ENCODE measurements around the gene PTPRN2.
A peak's percentile ranks its signal among the peaks of the same experiment; 100 is the strongest.

PTPRN2 gene

GRCh38 chr7:158108646-158109293 lies 478.9 kb downstream of the PTPRN2 start:
- Mint-ChIP-seq H3K4me3 (no peak overlapping the region), H3K36me3 (ENCODE audit: insufficient read depth) (no peaks in the 10 kb centered on the region), H3K9me3 (peaks cover 24% of the 10 kb centered on the region), H3K4me1 (no peaks in the 10 kb centered on the region), H3K27ac (ENCODE audit: low read depth) (no peak overlapping the region), H3K27me3 (peaks cover 6% of the 10 kb centered on the region)
- ATAC-seq (replicated peaks; ENCODE audit: extremely low read depth, poor library complexity, severe bottlenecking) (no peak), DNase-seq (ENCODE audit: low spot score in 2 of 2) (no peak)

GRCh38 chr7:158107806-158108205 lies 479.8 kb downstream of the PTPRN2 start:
- H3K9me3 Mint-ChIP-seq, result peaks cover 17% of the 10 kb centered on the region
- peaks cover 6% of the 10 kb centered on the region for H3K27me3 Mint-ChIP-seq
- H3K36me3 Mint-ChIP-seq (ENCODE audit: insufficient read depth), result no peaks in the 10 kb centered on the region
- DNase-seq (ENCODE audit: low spot score in 2 of 2) (no peak), ATAC-seq (replicated peaks; ENCODE audit: extremely low read depth, poor library complexity, severe bottlenecking) (no peak)
- no peak overlapping the region for H3K4me3 Mint-ChIP-seq
- no peak overlapping the region for H3K27ac Mint-ChIP-seq (ENCODE audit: low read depth)
- H3K4me1 Mint-ChIP-seq, result no peaks in the 10 kb centered on the region

GRCh38 chr7:158106272-158106671 lies 481.4 kb downstream of the PTPRN2 start:
- H3K27ac Mint-ChIP-seq (ENCODE audit: low read depth), result no peak overlapping the region
- H3K9me3 Mint-ChIP-seq, result peaks cover 11% of the 10 kb centered on the region
- ATAC-seq (replicated peaks; ENCODE audit: extremely low read depth, poor library complexity, severe bottlenecking), result no peak
- DNase-seq (ENCODE audit: low spot score in 2 of 2), result no peak
- no peaks in the 10 kb centered on the region for H3K36me3 Mint-ChIP-seq (ENCODE audit: insufficient read depth)
- H3K27me3 Mint-ChIP-seq, result no peaks in the 10 kb centered on the region
- H3K4me1 Mint-ChIP-seq, result no peaks in the 10 kb centered on the region
- no peak overlapping the region for H3K4me3 Mint-ChIP-seq

- peaks cover 12% of the 10 kb centered on the region for H3K27me3 Mint-ChIP-seq
- ATAC-seq (replicated peaks; ENCODE audit: extremely low read depth, poor library complexity, severe bottlenecking) (no peak), DNase-seq (ENCODE audit: low spot score in 2 of 2) (no peak)
- no peaks in the 10 kb centered on the region for H3K4me1 Mint-ChIP-seq
- peaks cover 2% of the 10 kb centered on the region for H3K36me3 Mint-ChIP-seq (ENCODE audit: insufficient read depth)
- H3K4me3 Mint-ChIP-seq, result no peak overlapping the region
- H3K27ac Mint-ChIP-seq (ENCODE audit: low read depth), result no peak overlapping the region
- H3K9me3 Mint-ChIP-seq, result peaks cover 12% of the 10 kb centered on the region
Observed at GRCh38 chr7:158103378-158103777, 484.2 kb downstream of the PTPRN2 start.

- H3K9me3 Mint-ChIP-seq, result peaks cover 11% of the 10 kb centered on the region
- H3K4me3 Mint-ChIP-seq, result no peak overlapping the region
Observed at GRCh38 chr7:158102897-158103296, 484.7 kb downstream of the PTPRN2 start.

GRCh38 chr7:158101821-158102450 lies 485.7 kb downstream of the PTPRN2 start:
- Mint-ChIP-seq H3K36me3 (ENCODE audit: insufficient read depth) (peaks cover 2% of the 10 kb centered on the region), H3K4me3 (no peak overlapping the region), H3K27me3 (peaks cover 12% of the 10 kb centered on the region), H3K27ac (ENCODE audit: low read depth) (no peak overlapping the region), H3K9me3 (peaks cover 6% of the 10 kb centered on the region), H3K4me1 (no peaks in the 10 kb centered on the region)
- ATAC-seq (replicated peaks; ENCODE audit: extremely low read depth, poor library complexity, severe bottlenecking) (no peak), DNase-seq (ENCODE audit: low spot score in 2 of 2) (no peak)

More at GRCh38 chr7:158102897-158103296, 484.7 kb downstream of the PTPRN2 start:
- H3K27ac Mint-ChIP-seq (ENCODE audit: low read depth), result no peak overlapping the region
- peaks cover 2% of the 10 kb centered on the region for H3K36me3 Mint-ChIP-seq (ENCODE audit: insufficient read depth)
- peaks cover 12% of the 10 kb centered on the region for H3K27me3 Mint-ChIP-seq
- H3K4me1 Mint-ChIP-seq, result no peaks in the 10 kb centered on the region
- DNase-seq (ENCODE audit: low spot score in 2 of 2), result no peak
- ATAC-seq (replicated peaks; ENCODE audit: extremely low read depth, poor library complexity, severe bottlenecking), result no peak

- H3K36me3 Mint-ChIP-seq (ENCODE audit: insufficient read depth), result peaks cover 2% of the 10 kb centered on the region
- no peaks in the 10 kb centered on the region for H3K4me1 Mint-ChIP-seq
- no peak overlapping the region for H3K27ac Mint-ChIP-seq (ENCODE audit: low read depth)
- peaks cover 12% of the 10 kb centered on the region for H3K27me3 Mint-ChIP-seq
- H3K9me3 Mint-ChIP-seq, result peaks cover 9% of the 10 kb centered on the region
- H3K4me3 Mint-ChIP-seq, result no peak overlapping the region
- no peak for DNase-seq (ENCODE audit: low spot score in 2 of 2)
- no peak for ATAC-seq (replicated peaks; ENCODE audit: extremely low read depth, poor library complexity, severe bottlenecking)
Observed at GRCh38 chr7:158098125-158099030, 489.2 kb downstream of the PTPRN2 start.

GRCh38 chr7:158097453-158098124 lies 490.0 kb downstream of the PTPRN2 start:
- H3K4me1 Mint-ChIP-seq, result no peaks in the 10 kb centered on the region
- H3K27ac Mint-ChIP-seq (ENCODE audit: low read depth), result no peak overlapping the region
- ATAC-seq (replicated peaks; ENCODE audit: extremely low read depth, poor library complexity, severe bottlenecking) (no peak), DNase-seq (ENCODE audit: low spot score in 2 of 2) (no peak)
- peaks cover 12% of the 10 kb centered on the region for H3K27me3 Mint-ChIP-seq
- H3K4me3 Mint-ChIP-seq, result no peak overlapping the region
- peaks cover 13% of the 10 kb centered on the region for H3K9me3 Mint-ChIP-seq
- H3K36me3 Mint-ChIP-seq (ENCODE audit: insufficient read depth), result peaks cover 2% of the 10 kb centered on the region

- Mint-ChIP-seq H3K27ac (ENCODE audit: low read depth) (no peak overlapping the region), H3K4me1 (no peaks in the 10 kb centered on the region), H3K36me3 (ENCODE audit: insufficient read depth) (peaks cover 2% of the 10 kb centered on the region), H3K27me3 (peaks cover 12% of the 10 kb centered on the region), H3K9me3 (peaks cover 13% of the 10 kb centered on the region), H3K4me3 (no peak overlapping the region)
- ATAC-seq (replicated peaks; ENCODE audit: extremely low read depth, poor library complexity, severe bottlenecking) (no peak), DNase-seq (ENCODE audit: low spot score in 2 of 2) (no peak)
Observed at GRCh38 chr7:158097106-158097452, 490.5 kb downstream of the PTPRN2 start.

- peaks cover 2% of the 10 kb centered on the region for H3K36me3 Mint-ChIP-seq (ENCODE audit: insufficient read depth)
- peaks cover 13% of the 10 kb centered on the region for H3K9me3 Mint-ChIP-seq
- H3K27ac Mint-ChIP-seq (ENCODE audit: low read depth), result no peak overlapping the region
- peaks cover 12% of the 10 kb centered on the region for H3K27me3 Mint-ChIP-seq
- ATAC-seq (replicated peaks; ENCODE audit: extremely low read depth, poor library complexity, severe bottlenecking) (no peak), DNase-seq (ENCODE audit: low spot score in 2 of 2) (no peak)
- H3K4me3 Mint-ChIP-seq, result no peak overlapping the region
- H3K4me1 Mint-ChIP-seq, result no peaks in the 10 kb centered on the region
Observed at GRCh38 chr7:158096582-158096981, 491.0 kb downstream of the PTPRN2 start.

GRCh38 chr7:158094671-158095226 lies 492.9 kb downstream of the PTPRN2 start:
- Mint-ChIP-seq H3K36me3 (ENCODE audit: insufficient read depth) (peaks cover 2% of the 10 kb centered on the region), H3K4me1 (no peaks in the 10 kb centered on the region), H3K4me3 (no peak overlapping the region), H3K9me3 (peaks cover 7% of the 10 kb centered on the region), H3K27ac (ENCODE audit: low read depth) (no peak overlapping the region), H3K27me3 (peaks cover under 1% of the 10 kb centered on the region)
- no peak for ATAC-seq (replicated peaks; ENCODE audit: extremely low read depth, poor library complexity, severe bottlenecking)
- peak in 1 of 2 donors; percentile 6 for DNase-seq (ENCODE audit: low spot score in 2 of 2)

- Mint-ChIP-seq H3K4me1 (no peaks in the 10 kb centered on the region), H3K4me3 (no peak overlapping the region), H3K27ac (ENCODE audit: low read depth) (no peak overlapping the region), H3K9me3 (peaks cover 6% of the 10 kb centered on the region), H3K27me3 (no peaks in the 10 kb centered on the region), H3K36me3 (ENCODE audit: insufficient read depth) (peaks cover 2% of the 10 kb centered on the region)
- ATAC-seq (replicated peaks; ENCODE audit: extremely low read depth, poor library complexity, severe bottlenecking) (no peak), DNase-seq (ENCODE audit: low spot score in 2 of 2) (no peak)
Observed at GRCh38 chr7:158094046-158094445, 493.6 kb downstream of the PTPRN2 start.

All from central memory CD8-positive, alpha-beta T cell (primary cell).